Gastrocnemius medialis (tissue), 4 donors: Measurements from ENCODE around the gene STARD8. TPM values are rescaled to one million over a fixed set of nuclear protein-coding genes. Genes with fewer than 3 reads are reported as not detected.

Source experiments
- ATAC-seq, 2 donors: fragments of 150-250 bp; one replicate each; pipeline ENCODE4 v1.9.1; 2016
- DNase-seq, 2 donors: peaks; one replicate each; pipeline ENCODE4 v3.0.0-alpha.2; 2019
- H3K27ac ChIP-seq, 4 donors: fragments of 200-600 bp; sonication (generic); 1 replicate in 1 of 4; 2 replicates in 3 of 4; pipeline ENCODE4 v1.5.1; 2016 to 2018; ENCODE audit warnings: mild to moderate bottlenecking in 2 of 4, moderate library complexity in 1 of 4
- H3K27me3 ChIP-seq, 3 donors: fragments of 200-600 bp; sonication (generic) in 2 of 3; 1 replicate in 1 of 3; 2 replicates in 2 of 3; pipeline versions ENCODE4 v1.5.1 to v1.6.0; 2016 to 2019; ENCODE audit warnings: mild to moderate bottlenecking in 1 of 3, moderate library complexity in 1 of 3
- H3K36me3 ChIP-seq, 2 donors: fragments of 200-600 bp; sonication (generic) in 1 of 2; one replicate each; pipeline ENCODE4 v1.5.1; 2017 to 2018
- H3K4me1 ChIP-seq, 2 donors: fragments of 200-600 bp; sonication (generic) in 1 of 2; one replicate each; pipeline ENCODE4 v1.5.1; 2016 to 2017; ENCODE audit warnings: mild to moderate bottlenecking in 2 of 2
- H3K4me3 ChIP-seq, 4 donors: fragments of 200-600 bp; sonication (generic) in 3 of 4; 1 replicate in 1 of 4; 2 replicates in 3 of 4; pipeline ENCODE4 v1.5.1; 2016 to 2019; ENCODE audit warnings: mild to moderate bottlenecking in 2 of 4
- H3K9me3 ChIP-seq, 3 donors: fragments of 200-600 bp; sonication (generic) in 2 of 3; 1 replicate in 1 of 3; 2 replicates in 2 of 3; pipeline ENCODE4 v1.5.1; 2016 to 2019
- POLR2A ChIP-seq, 2 donors: fragments of 450-650 bp; IDR thresholded peaks; one replicate each; pipeline ENCODE4 v1.6.1; 2017; ENCODE audit warnings: antibody characterized with exemption in 2 of 2, mild to moderate bottlenecking in 2 of 2, moderate library complexity in 2 of 2
- in situ Hi-C, 4 donors: fragments of 200-750 bp; cut with MboI; loops; one replicate each; pipeline versions ENCODE4 v1.15.0 to v1.8.0; 2017; ENCODE audit warnings: low sequenced_read_pairs in 4 of 4
- intact Hi-C: fragments of 100-400 bp; cut with DNase I; formaldehyde crosslinking; loops from one replicate; pipeline ENCODE4 v1.15.1; 2023; ENCODE audit warnings: low total_unique reads
- total RNA-seq, 4 donors: library from RNA; depleted of rRNA; stranded (reverse); fragments of >200 nt; gene quantifications; one replicate each; pipeline versions ENCODE4 v1.1.0 to v1.2.3, GENCODE V29; 2016
- TF ChIP-seq, protein P1 (sequence below), 5 experiments: fragments of 450-650 bp in 3 of 5; fragments of 200-600 bp in 2 of 5; sonication (generic) in 2 of 5; IDR thresholded peaks in 4 of 5; conservative IDR thresholded peaks in 1 of 5; 1 replicate in 4 of 5; 2 replicates in 1 of 5; pipeline ENCODE4 v1.5.1; 2016 to 2019; ENCODE audit warnings: antibody characterized with exemption in 5 of 5, mild to moderate bottlenecking in 3 of 5, moderate library complexity in 3 of 5

STARD8 gene
- total RNA-seq, 4 donors from 2014 or later: 6.6 to 9.4 (median 9.1) TPM

DNA sequence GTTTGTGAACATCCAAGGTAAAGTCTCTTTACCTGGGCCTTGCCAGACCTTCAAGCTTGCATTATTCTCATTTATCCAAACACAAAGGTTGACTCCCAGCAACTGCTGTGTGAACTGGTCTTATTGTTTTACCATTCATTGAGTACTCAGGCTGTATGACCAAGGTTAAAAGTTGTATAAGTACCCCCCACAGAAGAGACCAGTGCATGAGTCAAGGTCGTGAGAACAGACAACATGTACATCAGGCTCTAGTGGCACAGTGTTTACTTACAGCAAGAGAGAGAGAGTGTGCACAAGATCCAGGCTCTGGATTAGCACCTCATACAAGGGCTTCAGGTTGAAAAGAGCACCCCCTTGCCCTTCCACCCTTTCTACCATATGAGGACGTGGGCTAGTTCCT lies 103.9 kb downstream of the STARD8 start:
- no peaks in the 10 kb centered on the region for H3K27me3 ChIP-seq
- no peaks in the 10 kb centered on the region for H3K4me1 ChIP-seq
- no peak for TF ChIP-seq POLR2A (IDR thresholded peaks at IDR 0.05)
- TF ChIP-seq, protein P1, sequence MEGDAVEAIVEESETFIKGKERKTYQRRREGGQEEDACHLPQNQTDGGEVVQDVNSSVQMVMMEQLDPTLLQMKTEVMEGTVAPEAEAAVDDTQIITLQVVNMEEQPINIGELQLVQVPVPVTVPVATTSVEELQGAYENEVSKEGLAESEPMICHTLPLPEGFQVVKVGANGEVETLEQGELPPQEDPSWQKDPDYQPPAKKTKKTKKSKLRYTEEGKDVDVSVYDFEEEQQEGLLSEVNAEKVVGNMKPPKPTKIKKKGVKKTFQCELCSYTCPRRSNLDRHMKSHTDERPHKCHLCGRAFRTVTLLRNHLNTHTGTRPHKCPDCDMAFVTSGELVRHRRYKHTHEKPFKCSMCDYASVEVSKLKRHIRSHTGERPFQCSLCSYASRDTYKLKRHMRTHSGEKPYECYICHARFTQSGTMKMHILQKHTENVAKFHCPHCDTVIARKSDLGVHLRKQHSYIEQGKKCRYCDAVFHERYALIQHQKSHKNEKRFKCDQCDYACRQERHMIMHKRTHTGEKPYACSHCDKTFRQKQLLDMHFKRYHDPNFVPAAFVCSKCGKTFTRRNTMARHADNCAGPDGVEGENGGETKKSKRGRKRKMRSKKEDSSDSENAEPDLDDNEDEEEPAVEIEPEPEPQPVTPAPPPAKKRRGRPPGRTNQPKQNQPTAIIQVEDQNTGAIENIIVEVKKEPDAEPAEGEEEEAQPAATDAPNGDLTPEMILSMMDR (IDR thresholded peaks at IDR 0.05 in 4 of 5, conservative IDR thresholded peaks at IDR 0.05 in 1 of 5): no peak
- DNase-seq (no peak), ATAC-seq (no peak)
- intact Hi-C loops (no loop called here), in situ Hi-C loops (no loop called here)
- no peak overlapping the region for H3K27ac ChIP-seq
- H3K4me3 ChIP-seq: no peak overlapping the region
- H3K9me3 ChIP-seq: no peaks in the 10 kb centered on the region
- H3K36me3 ChIP-seq: no peaks in the 10 kb centered on the region

DNA sequence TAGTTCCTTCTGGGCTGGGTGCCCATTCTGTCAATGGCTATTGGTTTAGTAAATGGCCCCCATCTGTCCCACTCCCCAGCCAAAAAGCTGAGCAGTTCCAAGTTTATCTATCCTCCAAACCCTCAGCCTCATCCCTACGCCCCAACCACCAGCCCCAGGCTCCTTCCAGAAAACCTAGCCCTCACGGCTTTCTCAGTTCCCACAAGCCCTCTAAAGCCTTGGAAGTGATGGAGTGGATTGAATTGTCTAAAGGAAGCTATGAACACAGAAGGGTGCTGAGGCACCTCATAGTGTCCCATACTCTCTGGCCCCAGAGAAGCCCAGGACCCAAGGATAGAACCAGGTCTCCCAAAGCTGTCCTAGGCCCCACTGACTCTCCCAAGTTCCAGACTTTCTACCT lies 105.8 kb downstream of the STARD8 start:
- in situ Hi-C loops: no loop called here
- ATAC-seq: no peak

DNA sequence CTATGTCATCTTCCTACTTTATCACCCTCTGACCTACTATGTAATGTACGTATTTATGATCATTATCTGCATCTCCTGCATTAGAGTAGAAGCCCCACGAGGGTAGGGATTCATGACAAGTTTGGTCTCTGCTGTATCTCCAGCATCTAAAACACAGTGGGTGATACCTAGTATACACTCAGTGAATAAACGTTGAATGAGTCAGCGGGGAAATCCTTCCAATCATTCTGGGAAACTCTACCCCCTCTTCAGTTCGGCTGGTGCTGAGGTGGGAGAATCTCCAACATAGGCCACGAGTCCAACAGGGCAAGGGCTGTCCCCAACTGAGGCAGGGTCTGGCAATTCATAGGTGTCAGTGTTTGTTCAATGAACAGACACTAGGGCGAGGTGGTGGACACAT lies 106.9 kb downstream of the STARD8 start:
- H3K4me3 ChIP-seq: no peak overlapping the region
- H3K36me3 ChIP-seq: no peaks in the 10 kb centered on the region
- no peaks in the 10 kb centered on the region for H3K27me3 ChIP-seq
- ATAC-seq (no peak), DNase-seq (no peak)
- TF ChIP-seq, protein P1 (IDR thresholded peaks at IDR 0.05 in 4 of 5, conservative IDR thresholded peaks at IDR 0.05 in 1 of 5): no peak
- no peak for TF ChIP-seq POLR2A (IDR thresholded peaks at IDR 0.05)
- intact Hi-C loops: no loop called here
- no peaks in the 10 kb centered on the region for H3K4me1 ChIP-seq
- no peak overlapping the region for H3K27ac ChIP-seq
- in situ Hi-C loops: no loop called here
- H3K9me3 ChIP-seq: no peaks in the 10 kb centered on the region

More for the DNA sequence above, 105.8 kb downstream of the STARD8 start:
- H3K36me3 ChIP-seq: no peaks in the 10 kb centered on the region
- TF ChIP-seq, protein P1 (IDR thresholded peaks at IDR 0.05 in 4 of 5, conservative IDR thresholded peaks at IDR 0.05 in 1 of 5): no peak
- TF ChIP-seq POLR2A (IDR thresholded peaks at IDR 0.05): no peak
- H3K27me3 ChIP-seq: no peaks in the 10 kb centered on the region
- intact Hi-C loops: no loop called here
- H3K4me3 ChIP-seq: no peak overlapping the region
- no peak for DNase-seq
- no peaks in the 10 kb centered on the region for H3K4me1 ChIP-seq
- H3K27ac ChIP-seq: no peak overlapping the region
- no peaks in the 10 kb centered on the region for H3K9me3 ChIP-seq

DNA sequence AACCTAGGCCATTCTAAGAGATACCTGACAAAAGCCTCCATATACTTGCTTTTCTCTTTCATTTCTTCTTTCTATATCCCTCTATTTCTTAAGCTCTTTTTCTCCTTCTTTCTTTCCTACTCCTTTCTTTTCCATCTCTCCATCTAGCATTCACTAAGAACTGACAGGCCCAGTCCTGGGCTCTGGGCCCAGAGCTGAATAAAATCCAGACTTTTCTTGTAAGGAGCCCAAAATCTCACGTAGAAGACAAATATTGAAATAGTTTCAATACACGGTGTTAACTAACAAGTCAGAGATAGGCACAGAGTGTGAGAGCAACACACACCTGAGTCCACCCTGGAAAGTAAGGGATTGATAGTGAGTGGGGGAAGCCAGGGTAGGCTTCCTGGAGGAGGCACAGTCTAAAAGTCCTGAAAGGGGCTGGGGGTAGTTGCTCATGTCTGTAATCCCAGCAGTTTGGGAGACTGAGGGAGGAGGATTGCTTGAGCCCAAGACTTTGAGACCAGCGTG lies 108.2 kb downstream of the STARD8 start:
- Histone ChIP-seq H3K36me3 (no peaks in the 10 kb centered on the region), H3K4me3 (no peak overlapping the region), H3K27me3 (no peaks in the 10 kb centered on the region), H3K4me1 (no peaks in the 10 kb centered on the region), H3K9me3 (no peaks in the 10 kb centered on the region), H3K27ac (no peak overlapping the region)
- no peak for DNase-seq
- in situ Hi-C loops (no loop called here), intact Hi-C loops (no loop called here)
- no peak for TF ChIP-seq POLR2A (IDR thresholded peaks at IDR 0.05)
- TF ChIP-seq, protein P1 (IDR thresholded peaks at IDR 0.05 in 4 of 5, conservative IDR thresholded peaks at IDR 0.05 in 1 of 5): no peak
- no peak for ATAC-seq

DNA sequence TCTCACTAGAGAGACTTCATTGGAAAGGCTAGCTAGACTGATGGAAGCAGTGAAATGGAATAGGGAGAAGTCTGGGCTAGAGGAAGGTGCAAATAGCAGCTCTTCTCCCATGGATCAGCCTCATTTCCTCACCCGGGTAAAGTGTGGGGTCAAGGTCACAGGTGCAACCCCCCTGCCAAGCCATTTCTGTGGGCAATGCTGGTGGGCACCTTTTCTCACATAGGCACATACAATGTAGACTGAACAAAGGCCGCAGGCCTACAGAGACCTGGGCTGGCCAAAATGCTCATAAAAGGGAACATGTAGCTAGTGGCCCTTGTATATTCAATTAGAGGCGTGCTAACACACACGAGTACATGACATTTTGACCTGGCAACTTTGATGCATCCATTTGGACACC lies 109.9 kb downstream of the STARD8 start:
- H3K9me3 ChIP-seq: no peaks in the 10 kb centered on the region
- DNase-seq (no peak), ATAC-seq (no peak)
- no peak overlapping the region for H3K27ac ChIP-seq
- no peaks in the 10 kb centered on the region for H3K27me3 ChIP-seq
- no peaks in the 10 kb centered on the region for H3K4me1 ChIP-seq
- in situ Hi-C loops: no loop called here
- no peak overlapping the region for H3K4me3 ChIP-seq
- TF ChIP-seq, protein P1 (IDR thresholded peaks at IDR 0.05 in 4 of 5, conservative IDR thresholded peaks at IDR 0.05 in 1 of 5): no peak
- TF ChIP-seq POLR2A (IDR thresholded peaks at IDR 0.05): no peak
- H3K36me3 ChIP-seq: no peaks in the 10 kb centered on the region
- intact Hi-C loops: no loop called here
